Upper lobe of left lung (tissue), 4 donors: ENCODE measurements around the gene MGLL.

Source experiments
- CTCF ChIP-seq, 6 experiments: fragments of 450-650 bp in 4 of 6; fragments of 200-600 bp in 2 of 6; sonication (generic) in 2 of 6; IDR thresholded peaks; one replicate each; pipeline ENCODE4 v1.5.1; 2016 to 2019; ENCODE audit warnings: antibody characterized with exemption in 6 of 6
- POLR2AphosphoS5 ChIP-seq, 2 donors: sonication (generic); formaldehyde crosslinking; IDR thresholded peaks; one replicate each; pipeline ENCODE4 v1.5.1; 2017; ENCODE audit warnings: antibody characterized with exemption in 2 of 2

GRCh38 chr3:127744875-127745274 lies 77.4 kb downstream of the MGLL start:
- TF ChIP-seq CTCF (IDR thresholded peaks at IDR 0.05) (no peak), POLR2AphosphoS5 (IDR thresholded peaks at IDR 0.05) (no peak)
